ENCODE measurements around the gene SARM1. TPM values are rescaled to one million over a fixed set of nuclear protein-coding genes. Genes with fewer than 3 reads are reported as not detected.

Gene SARM1
- polyA plus RNA-seq, 1 donor from 2014 or later = 21.6 TPM

DNA sequence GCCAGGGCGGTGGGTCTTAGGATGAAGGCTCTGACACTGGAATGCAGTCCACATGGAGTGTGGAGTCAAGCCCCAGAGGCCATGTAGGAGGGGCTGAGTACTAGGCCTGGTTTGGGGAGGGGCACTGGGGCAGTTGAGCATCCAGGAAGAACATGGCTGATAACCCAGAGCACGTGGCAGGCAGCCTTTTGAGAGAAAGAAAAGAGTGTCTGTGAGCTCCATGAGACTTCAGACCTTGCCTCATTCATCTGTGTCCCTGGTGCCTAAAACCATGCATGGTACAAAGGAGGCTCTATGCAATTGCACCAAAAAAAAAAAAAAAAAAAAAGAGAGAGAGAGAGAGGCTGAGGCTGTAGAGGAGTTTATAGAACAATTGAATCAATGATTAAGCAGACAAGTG is 19.9 kb downstream of the SARM1 start:
- Histone ChIP-seq H3K27me3 (ENCODE audit: insufficient read depth, low read depth, low read length) (no peaks in the 10 kb centered on the region), H3F3A (ENCODE audit: insufficient read depth, low read length, poor library complexity, severe bottlenecking) (no peaks in the 10 kb centered on the region), H3K79me2 (replicated peaks; ENCODE audit: insufficient read depth, low read length) (no peaks in the 10 kb centered on the region), H3K27ac (ENCODE audit: low read length) (no peak overlapping the region), H3K9ac (ENCODE audit: low read length) (no peak overlapping the region), H4K20me1 (ENCODE audit: insufficient read depth) (no peaks in the 10 kb centered on the region), H3K36me3 (ENCODE audit: insufficient read depth, low read length) (peaks cover 5% of the 10 kb centered on the region), H3K4me3 (ENCODE audit: low read length) (no peak overlapping the region), H2AFZ (ENCODE audit: low read depth, low read length) (no peak overlapping the region), H3K9me3 (ENCODE audit: low read length) (no peaks in the 10 kb centered on the region), H3K4me2 (ENCODE audit: low read length) (no peak overlapping the region), H3K9me2 (ENCODE audit: insufficient read depth, low read length) (no peaks in the 10 kb centered on the region)
- no peak for TF ChIP-seq SMC3 (conservative IDR thresholded peaks at IDR 0.05; ENCODE audit: poor library complexity)
- no peak for TF ChIP-seq RAD21 (conservative IDR thresholded peaks at IDR 0.05)
- TF ChIP-seq, protein P1, sequence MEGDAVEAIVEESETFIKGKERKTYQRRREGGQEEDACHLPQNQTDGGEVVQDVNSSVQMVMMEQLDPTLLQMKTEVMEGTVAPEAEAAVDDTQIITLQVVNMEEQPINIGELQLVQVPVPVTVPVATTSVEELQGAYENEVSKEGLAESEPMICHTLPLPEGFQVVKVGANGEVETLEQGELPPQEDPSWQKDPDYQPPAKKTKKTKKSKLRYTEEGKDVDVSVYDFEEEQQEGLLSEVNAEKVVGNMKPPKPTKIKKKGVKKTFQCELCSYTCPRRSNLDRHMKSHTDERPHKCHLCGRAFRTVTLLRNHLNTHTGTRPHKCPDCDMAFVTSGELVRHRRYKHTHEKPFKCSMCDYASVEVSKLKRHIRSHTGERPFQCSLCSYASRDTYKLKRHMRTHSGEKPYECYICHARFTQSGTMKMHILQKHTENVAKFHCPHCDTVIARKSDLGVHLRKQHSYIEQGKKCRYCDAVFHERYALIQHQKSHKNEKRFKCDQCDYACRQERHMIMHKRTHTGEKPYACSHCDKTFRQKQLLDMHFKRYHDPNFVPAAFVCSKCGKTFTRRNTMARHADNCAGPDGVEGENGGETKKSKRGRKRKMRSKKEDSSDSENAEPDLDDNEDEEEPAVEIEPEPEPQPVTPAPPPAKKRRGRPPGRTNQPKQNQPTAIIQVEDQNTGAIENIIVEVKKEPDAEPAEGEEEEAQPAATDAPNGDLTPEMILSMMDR (IDR thresholded peaks at IDR 0.05; ENCODE audit: poor library complexity, severe bottlenecking) = no peak
- TF ChIP-seq EP300 (conservative IDR thresholded peaks at IDR 0.05; ENCODE audit: poor library complexity, severe bottlenecking) = no peak
- TF ChIP-seq EZH2 (IDR thresholded peaks at IDR 0.05; ENCODE audit: borderline replicate concordance, insufficient read depth, low read length, poor library complexity, severe bottlenecking) = no peak
- TF ChIP-seq, protein P2, sequence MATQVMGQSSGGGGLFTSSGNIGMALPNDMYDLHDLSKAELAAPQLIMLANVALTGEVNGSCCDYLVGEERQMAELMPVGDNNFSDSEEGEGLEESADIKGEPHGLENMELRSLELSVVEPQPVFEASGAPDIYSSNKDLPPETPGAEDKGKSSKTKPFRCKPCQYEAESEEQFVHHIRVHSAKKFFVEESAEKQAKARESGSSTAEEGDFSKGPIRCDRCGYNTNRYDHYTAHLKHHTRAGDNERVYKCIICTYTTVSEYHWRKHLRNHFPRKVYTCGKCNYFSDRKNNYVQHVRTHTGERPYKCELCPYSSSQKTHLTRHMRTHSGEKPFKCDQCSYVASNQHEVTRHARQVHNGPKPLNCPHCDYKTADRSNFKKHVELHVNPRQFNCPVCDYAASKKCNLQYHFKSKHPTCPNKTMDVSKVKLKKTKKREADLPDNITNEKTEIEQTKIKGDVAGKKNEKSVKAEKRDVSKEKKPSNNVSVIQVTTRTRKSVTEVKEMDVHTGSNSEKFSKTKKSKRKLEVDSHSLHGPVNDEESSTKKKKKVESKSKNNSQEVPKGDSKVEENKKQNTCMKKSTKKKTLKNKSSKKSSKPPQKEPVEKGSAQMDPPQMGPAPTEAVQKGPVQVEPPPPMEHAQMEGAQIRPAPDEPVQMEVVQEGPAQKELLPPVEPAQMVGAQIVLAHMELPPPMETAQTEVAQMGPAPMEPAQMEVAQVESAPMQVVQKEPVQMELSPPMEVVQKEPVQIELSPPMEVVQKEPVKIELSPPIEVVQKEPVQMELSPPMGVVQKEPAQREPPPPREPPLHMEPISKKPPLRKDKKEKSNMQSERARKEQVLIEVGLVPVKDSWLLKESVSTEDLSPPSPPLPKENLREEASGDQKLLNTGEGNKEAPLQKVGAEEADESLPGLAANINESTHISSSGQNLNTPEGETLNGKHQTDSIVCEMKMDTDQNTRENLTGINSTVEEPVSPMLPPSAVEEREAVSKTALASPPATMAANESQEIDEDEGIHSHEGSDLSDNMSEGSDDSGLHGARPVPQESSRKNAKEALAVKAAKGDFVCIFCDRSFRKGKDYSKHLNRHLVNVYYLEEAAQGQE (IDR thresholded peaks at IDR 0.05; ENCODE audit: borderline replicate concordance) = no peak
- no peak for TF ChIP-seq POLR2AphosphoS5 (IDR thresholded peaks at IDR 0.05)
- TF ChIP-seq TAF1 (IDR thresholded peaks at IDR 0.05; ENCODE audit: low read depth) = no peak
- TF ChIP-seq MXI1 (conservative IDR thresholded peaks at IDR 0.05; ENCODE audit: poor library complexity, severe bottlenecking) = no peak

DNA sequence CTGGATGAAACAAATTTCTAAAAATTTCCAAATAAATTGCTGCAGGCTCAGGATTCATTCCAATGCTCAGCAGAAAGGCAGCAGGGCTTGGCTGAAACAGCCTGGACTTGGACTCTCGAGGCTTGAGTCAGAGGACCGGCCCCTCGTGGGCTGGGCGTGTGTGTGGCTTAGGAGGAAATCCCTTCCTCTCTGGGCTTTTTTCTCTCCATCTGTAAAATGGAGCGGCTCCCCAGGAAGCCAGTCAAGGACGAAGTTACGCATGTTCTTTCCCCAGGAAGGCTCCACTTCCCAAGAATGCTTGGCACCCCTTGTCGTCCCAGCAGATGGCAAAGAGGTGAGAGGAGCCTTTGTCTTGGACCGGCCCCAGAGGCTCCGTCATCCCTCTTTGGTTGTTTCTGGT is 21.0 kb downstream of the SARM1 start:
- H3K79me2 ChIP-seq (replicated peaks; ENCODE audit: insufficient read depth, low read length) = no peaks in the 10 kb centered on the region

More for the DNA sequence above, 21.0 kb downstream of the SARM1 start:
- Histone ChIP-seq H3K4me3 (ENCODE audit: low read length) (no peak overlapping the region), H2AFZ (ENCODE audit: low read depth, low read length) (no peak overlapping the region), H3K4me2 (ENCODE audit: low read length) (no peak overlapping the region), H3K27ac (ENCODE audit: low read length) (no peak overlapping the region), H4K20me1 (ENCODE audit: insufficient read depth) (no peaks in the 10 kb centered on the region), H3K36me3 (ENCODE audit: insufficient read depth, low read length) (peaks cover 5% of the 10 kb centered on the region), H3K9ac (ENCODE audit: low read length) (no peak overlapping the region), H3K9me3 (ENCODE audit: low read length) (no peaks in the 10 kb centered on the region), H3K9me2 (ENCODE audit: insufficient read depth, low read length) (no peaks in the 10 kb centered on the region), H3F3A (ENCODE audit: insufficient read depth, low read length, poor library complexity, severe bottlenecking) (no peaks in the 10 kb centered on the region), H3K27me3 (ENCODE audit: insufficient read depth, low read depth, low read length) (no peaks in the 10 kb centered on the region)
- TF ChIP-seq EZH2 (IDR thresholded peaks at IDR 0.05; ENCODE audit: borderline replicate concordance, insufficient read depth, low read length, poor library complexity, severe bottlenecking) = no peak
- TF ChIP-seq, protein P2 (IDR thresholded peaks at IDR 0.05; ENCODE audit: borderline replicate concordance) = no peak
- TF ChIP-seq, protein P1 (IDR thresholded peaks at IDR 0.05; ENCODE audit: poor library complexity, severe bottlenecking) = no peak
- TF ChIP-seq SMC3 (conservative IDR thresholded peaks at IDR 0.05; ENCODE audit: poor library complexity) = no peak
- no peak for TF ChIP-seq TAF1 (IDR thresholded peaks at IDR 0.05; ENCODE audit: low read depth)
- TF ChIP-seq RAD21 (conservative IDR thresholded peaks at IDR 0.05) = no peak
- no peak for TF ChIP-seq MXI1 (conservative IDR thresholded peaks at IDR 0.05; ENCODE audit: poor library complexity, severe bottlenecking)
- no peak for TF ChIP-seq POLR2AphosphoS5 (IDR thresholded peaks at IDR 0.05)
- no peak for TF ChIP-seq EP300 (conservative IDR thresholded peaks at IDR 0.05; ENCODE audit: poor library complexity, severe bottlenecking)
